ENCODE results near the gene BCKDHB. TPM values are rescaled to one million over a fixed set of nuclear protein-coding genes. Genes with fewer than 3 reads are reported as not detected.

The BCKDHB gene
- total RNA-seq, 1 experiment from 2014 or later = 20.0 TPM

DNA sequence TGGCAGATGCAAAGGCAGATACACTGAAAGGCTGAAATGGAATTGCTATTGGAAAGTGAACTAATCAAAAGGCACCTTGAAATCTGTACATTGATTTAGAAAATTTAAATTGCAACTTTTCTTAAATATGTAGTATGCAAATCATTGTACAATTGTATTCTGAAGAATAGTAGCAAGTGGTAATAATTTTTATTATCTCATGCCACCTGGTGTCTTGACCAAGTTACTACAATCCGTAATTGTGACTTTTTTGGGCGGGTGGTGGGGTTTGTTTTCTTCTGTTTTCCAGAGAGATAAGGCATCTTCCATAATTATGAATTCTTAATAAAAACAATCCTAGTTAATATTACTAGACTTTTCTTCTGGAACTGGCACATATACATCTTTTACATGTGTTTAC is 12.5 kb upstream of the BCKDHB start:
- no peaks in the 10 kb centered on the region for H3K36me3 ChIP-seq (ENCODE audit: insufficient read depth, low read length, poor library complexity, severe bottlenecking)
- no peak overlapping the region for H3K27ac ChIP-seq (ENCODE audit: low read depth, low read length, poor library complexity, severe bottlenecking)
- H3K9me3 ChIP-seq (ENCODE audit: low read depth, low read length, poor library complexity, severe bottlenecking) = no peaks in the 10 kb centered on the region
- intact Hi-C loops (cut with micrococcal nuclease; ENCODE audit: unreplicated experiment) = loop anchor here (2.0 to 5.0 kb wide), 3 partner anchors 145 to 317 kb away; no protein-coding TSS in a partner anchor
- no TSS peak for BruUV-seq (replicated peaks)
- POLR2A ChIA-PET (ENCODE audit: low non-redundant PET) = no interaction called here
- no peaks in the 10 kb centered on the region for H3K27me3 ChIP-seq (replicated peaks; ENCODE audit: insufficient read depth, low read depth, low read length, poor library complexity)
- H3K4me3 ChIP-seq (ENCODE audit: low read depth, low read length, poor library complexity, severe bottlenecking) = no peak overlapping the region
- DNase-seq (ENCODE audit: low spot score) = peak; percentile 41
- H3K4me1 ChIP-seq (ENCODE audit: insufficient read depth, low read length, poor library complexity, severe bottlenecking) = no peaks in the 10 kb centered on the region
- TF ChIP-seq EZH2 (IDR thresholded peaks at IDR 0.05; ENCODE audit: borderline replicate concordance, low read depth, low read length, poor library complexity, severe bottlenecking) = no peak
- TF ChIP-seq, protein P1, sequence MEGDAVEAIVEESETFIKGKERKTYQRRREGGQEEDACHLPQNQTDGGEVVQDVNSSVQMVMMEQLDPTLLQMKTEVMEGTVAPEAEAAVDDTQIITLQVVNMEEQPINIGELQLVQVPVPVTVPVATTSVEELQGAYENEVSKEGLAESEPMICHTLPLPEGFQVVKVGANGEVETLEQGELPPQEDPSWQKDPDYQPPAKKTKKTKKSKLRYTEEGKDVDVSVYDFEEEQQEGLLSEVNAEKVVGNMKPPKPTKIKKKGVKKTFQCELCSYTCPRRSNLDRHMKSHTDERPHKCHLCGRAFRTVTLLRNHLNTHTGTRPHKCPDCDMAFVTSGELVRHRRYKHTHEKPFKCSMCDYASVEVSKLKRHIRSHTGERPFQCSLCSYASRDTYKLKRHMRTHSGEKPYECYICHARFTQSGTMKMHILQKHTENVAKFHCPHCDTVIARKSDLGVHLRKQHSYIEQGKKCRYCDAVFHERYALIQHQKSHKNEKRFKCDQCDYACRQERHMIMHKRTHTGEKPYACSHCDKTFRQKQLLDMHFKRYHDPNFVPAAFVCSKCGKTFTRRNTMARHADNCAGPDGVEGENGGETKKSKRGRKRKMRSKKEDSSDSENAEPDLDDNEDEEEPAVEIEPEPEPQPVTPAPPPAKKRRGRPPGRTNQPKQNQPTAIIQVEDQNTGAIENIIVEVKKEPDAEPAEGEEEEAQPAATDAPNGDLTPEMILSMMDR (conservative IDR thresholded peaks at IDR 0.05; ENCODE audit: low read depth, low read length) = peak; percentile 65
- CTCF ChIA-PET = no interaction called here

- Histone ChIP-seq H3K4me3 (ENCODE audit: low read depth, low read length, poor library complexity, severe bottlenecking) (no peak overlapping the region), H3K27me3 (replicated peaks; ENCODE audit: insufficient read depth, low read depth, low read length, poor library complexity) (no peaks in the 10 kb centered on the region), H3K9me3 (ENCODE audit: low read depth, low read length, poor library complexity, severe bottlenecking) (no peaks in the 10 kb centered on the region), H3K4me1 (ENCODE audit: insufficient read depth, low read length, poor library complexity, severe bottlenecking) (no peaks in the 10 kb centered on the region), H3K27ac (ENCODE audit: low read depth, low read length, poor library complexity, severe bottlenecking) (no peak overlapping the region), H3K36me3 (ENCODE audit: insufficient read depth, low read length, poor library complexity, severe bottlenecking) (no peaks in the 10 kb centered on the region)
- BruUV-seq (replicated peaks) = no TSS peak
- ChIA-PET CTCF (no interaction called here), POLR2A (ENCODE audit: low non-redundant PET) (no interaction called here)
- intact Hi-C loops (cut with micrococcal nuclease; ENCODE audit: unreplicated experiment) = loop anchor here (2.0 kb wide), 1 partner anchor 147 kb away; no protein-coding TSS in a partner anchor
- TF ChIP-seq, protein P1 (conservative IDR thresholded peaks at IDR 0.05; ENCODE audit: low read depth, low read length) = no peak
- TF ChIP-seq EZH2 (IDR thresholded peaks at IDR 0.05; ENCODE audit: borderline replicate concordance, low read depth, low read length, poor library complexity, severe bottlenecking) = no peak
- DNase-seq (ENCODE audit: low spot score) = no peak
Measured at GRCh38 chr6:80095600-80095999, 10.9 kb upstream of the BCKDHB start.

DNA sequence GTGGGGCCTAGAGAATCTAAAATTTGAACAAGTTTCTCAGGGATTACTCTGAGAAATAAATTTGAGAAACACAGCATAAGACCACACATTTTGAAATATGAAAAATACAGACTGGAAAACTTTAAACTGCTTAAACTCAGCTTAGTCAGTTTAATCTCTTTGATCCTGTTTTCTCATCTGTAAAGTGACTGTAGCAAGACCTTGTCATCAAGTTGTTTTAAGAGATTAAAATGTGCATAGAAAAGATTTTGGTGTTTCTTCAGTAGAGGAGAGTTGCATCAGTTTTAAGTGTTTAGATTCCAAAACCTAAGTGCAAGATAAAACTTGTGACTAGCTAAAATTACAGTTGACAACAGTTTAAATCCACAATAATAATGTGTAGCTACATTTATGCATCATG is 8.1 kb upstream of the BCKDHB start:
- H3K27me3 ChIP-seq (replicated peaks; ENCODE audit: insufficient read depth, low read depth, low read length, poor library complexity) = no peaks in the 10 kb centered on the region
- BruUV-seq (replicated peaks) = no TSS peak
- intact Hi-C loops (cut with micrococcal nuclease; ENCODE audit: unreplicated experiment) = no loop called here
- no peak overlapping the region for H3K4me3 ChIP-seq (ENCODE audit: low read depth, low read length, poor library complexity, severe bottlenecking)
- DNase-seq (ENCODE audit: low spot score) = no peak
- ChIA-PET POLR2A (ENCODE audit: low non-redundant PET) (no interaction called here), CTCF (no interaction called here)
- H3K4me1 ChIP-seq (ENCODE audit: insufficient read depth, low read length, poor library complexity, severe bottlenecking) = no peaks in the 10 kb centered on the region
- no peaks in the 10 kb centered on the region for H3K9me3 ChIP-seq (ENCODE audit: low read depth, low read length, poor library complexity, severe bottlenecking)
- TF ChIP-seq, protein P1 (conservative IDR thresholded peaks at IDR 0.05; ENCODE audit: low read depth, low read length) = no peak
- TF ChIP-seq EZH2 (IDR thresholded peaks at IDR 0.05; ENCODE audit: borderline replicate concordance, low read depth, low read length, poor library complexity, severe bottlenecking) = no peak
- H3K27ac ChIP-seq (ENCODE audit: low read depth, low read length, poor library complexity, severe bottlenecking) = no peak overlapping the region
- H3K36me3 ChIP-seq (ENCODE audit: insufficient read depth, low read length, poor library complexity, severe bottlenecking) = no peaks in the 10 kb centered on the region
